HG03469 (cell line): Measurements from ENCODE around the gene SLC20A1.
A peak's percentile ranks its signal among the peaks of the same experiment; 100 is the strongest.

Experiments
- ATAC-seq: cut with Tn5 transposase; IDR thresholded peaks from one replicate; pipeline ENCODE4 v1.9.1; 2021; ENCODE audit warnings: mild to moderate bottlenecking, moderate library complexity, moderate number of reproducible peaks; ENCODE audit not compliant: unreplicated experiment

The SLC20A1 gene

GRCh38 chr2:112674229-112674628 lies 28.5 kb downstream of the SLC20A1 start:
- no peak for ATAC-seq

GRCh38 chr2:112679484-112679883 lies 33.7 kb downstream of the SLC20A1 start:
- no peak for ATAC-seq

GRCh38 chr2:112680666-112681101 lies 34.9 kb downstream of the SLC20A1 start:
- no peak for ATAC-seq

DNA sequence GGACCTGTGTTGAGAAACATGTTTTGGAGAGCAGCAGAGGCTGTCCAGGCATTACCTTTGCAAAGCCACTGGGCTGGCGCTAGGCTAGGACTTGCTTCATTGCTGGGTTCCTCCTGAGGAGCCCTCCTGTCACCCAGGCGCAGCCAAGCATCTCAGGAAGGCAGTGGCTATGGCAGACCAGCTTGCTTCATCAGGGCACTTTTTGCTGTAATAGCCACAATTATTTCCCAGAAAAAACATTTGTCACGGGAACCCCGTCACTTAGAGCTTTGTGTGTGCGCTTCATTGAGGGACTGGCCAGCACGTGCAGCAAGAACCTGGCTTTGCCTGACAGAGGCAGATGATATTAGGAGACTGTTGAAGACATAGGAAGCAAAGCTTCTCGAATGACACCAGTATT lies 36.4 kb downstream of the SLC20A1 start:
- no peak for ATAC-seq

DNA sequence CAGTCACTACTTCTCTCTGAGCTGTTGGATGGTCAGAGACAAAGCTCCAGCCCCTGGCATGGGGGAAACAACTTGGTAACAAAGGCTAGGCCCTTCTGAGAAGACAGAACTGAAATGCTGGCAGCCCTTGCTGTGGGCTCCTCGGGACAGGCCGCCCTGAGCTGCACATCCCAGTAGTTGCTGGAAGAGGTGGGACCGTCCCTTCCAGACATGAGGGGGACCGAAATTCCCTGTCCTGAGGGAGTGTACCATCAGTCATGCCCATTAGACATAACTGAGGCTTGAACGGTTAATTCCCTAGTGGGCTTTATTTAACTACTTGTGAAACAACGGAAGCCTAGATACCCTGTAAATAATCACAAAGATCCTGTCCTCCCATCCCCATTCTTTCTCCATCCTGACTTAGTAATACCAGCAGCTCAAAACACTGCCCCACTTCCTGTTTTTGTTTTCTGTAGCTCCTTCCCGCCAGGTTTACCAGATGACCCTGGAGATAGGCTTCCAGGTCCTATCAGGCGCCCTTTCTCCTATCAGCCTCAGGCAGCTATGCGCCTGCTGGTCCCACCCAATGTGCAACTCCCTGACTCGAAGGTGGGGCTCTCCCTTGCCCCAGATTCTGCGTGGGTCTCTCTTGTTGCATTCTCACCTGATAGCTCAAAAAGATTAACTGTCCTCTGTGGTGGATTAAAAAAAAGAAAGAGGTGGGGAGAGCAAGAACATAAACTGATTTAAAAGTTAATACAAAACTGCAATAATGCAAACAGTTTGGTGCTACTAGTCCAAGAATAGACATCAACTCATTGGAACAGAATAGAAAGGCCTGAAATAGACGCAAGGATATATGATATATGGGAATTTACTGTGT lies 38.0 kb downstream of the SLC20A1 start:
- ATAC-seq: no peak

DNA sequence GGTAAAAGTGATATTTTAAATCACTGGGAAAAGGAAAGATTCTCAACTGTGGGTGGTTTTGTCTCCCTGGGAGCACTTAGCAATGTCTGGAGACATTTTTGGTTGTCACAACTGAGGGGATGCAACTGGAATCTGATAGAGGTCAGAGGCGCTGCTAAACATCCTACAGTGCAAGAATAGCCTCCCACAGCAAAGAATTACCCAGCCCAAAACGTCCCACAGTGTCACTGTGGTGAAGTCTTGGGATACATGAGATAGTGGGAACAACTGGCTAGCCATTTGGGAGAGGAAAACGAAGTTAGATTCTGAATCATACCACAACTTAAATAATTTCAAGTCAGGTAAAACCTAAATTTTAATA lies 38.7 kb downstream of the SLC20A1 start:
- ATAC-seq: no peak

DNA sequence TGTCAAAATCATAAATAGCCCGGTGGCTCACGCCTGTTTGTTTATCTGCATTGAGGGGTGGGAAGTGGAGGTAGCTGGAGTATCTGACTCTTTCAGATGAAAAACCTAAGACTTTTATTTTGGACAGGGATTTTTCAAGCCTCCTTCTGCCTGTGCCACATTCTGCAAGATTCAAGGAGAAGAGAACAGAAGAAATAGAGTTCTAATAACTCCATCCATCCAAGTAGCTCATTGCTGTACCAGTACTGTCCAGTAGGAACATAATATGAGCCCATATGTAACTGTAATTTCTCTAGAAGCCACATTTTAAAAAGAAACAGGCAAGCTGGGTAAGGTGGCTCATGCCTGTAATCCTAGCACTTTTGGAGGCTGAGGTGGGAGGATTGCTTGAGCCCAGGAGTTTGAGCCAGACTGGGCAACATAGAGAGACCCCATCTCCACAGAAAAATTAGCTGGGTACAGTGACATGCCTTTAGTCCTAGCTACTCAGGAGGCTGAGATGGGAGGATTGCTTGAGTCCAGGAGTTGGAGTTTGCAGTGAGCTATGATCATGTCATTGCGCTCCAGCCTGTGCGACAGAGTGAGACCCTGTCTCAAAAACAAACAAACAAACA lies 39.6 kb downstream of the SLC20A1 start:
- ATAC-seq: no peak

DNA sequence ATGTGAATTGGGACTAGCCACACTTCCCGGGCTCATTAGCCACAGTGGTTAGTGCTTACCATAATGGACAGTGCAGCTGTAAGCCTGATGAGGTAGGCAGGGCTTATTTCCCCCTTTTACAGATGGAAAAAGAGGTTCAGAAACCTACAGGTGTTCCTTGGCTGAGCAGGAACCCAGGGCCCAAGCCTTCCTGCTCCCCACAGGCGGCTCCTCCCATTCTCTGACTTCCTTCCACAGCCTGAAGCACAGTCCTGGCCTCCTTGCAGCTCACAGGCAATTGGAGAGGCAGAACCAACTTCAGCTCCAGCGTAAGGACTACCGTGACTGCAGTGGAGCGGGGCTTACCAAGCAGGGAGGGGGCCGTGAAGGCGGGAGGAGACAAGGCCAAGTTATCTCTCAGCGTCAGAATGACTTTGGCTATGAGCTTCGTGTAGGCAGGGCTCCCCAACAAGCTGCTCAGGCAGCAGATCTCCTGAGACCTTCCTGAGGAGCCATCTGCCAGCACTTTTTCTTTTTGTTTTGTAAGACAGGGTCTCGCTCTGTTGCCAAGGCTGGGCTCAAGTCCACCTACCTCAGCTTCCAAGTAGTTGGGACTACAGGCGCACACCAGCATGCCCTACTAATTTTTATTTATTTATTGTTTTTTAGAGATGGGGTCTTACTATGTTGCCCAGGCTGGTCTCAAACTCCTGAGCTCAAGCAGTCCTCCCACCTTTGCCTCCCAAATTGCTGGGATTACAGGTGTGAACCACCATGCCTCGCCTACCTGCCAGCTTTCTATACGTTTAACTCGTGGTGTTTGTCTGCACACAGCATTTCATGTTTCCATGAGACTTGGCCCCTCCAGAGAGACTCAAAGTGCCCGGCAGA lies 40.8 kb downstream of the SLC20A1 start:
- ATAC-seq: no peak

DNA sequence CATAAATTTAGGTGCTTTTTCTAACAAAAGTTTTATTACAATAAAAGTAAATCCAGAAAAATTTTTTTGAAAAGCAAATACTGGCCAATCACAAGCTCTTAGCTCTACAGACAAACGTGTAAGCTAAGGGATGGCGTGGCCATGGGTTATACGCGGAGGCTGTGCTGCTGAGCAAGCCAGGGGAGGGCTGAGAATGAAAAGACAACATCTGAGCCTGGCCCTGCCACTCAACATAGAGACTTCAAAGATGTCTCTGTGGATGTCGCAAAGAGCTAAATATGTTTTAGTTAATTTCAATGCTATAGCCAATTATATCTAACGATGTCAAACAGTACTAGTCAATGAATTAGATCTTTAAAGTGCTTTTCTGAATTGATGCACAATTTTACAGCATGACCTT lies 41.8 kb downstream of the SLC20A1 start:
- ATAC-seq: no peak

GRCh38 chr2:112688086-112688880 lies 42.5 kb downstream of the SLC20A1 start:
- no peak for ATAC-seq

DNA sequence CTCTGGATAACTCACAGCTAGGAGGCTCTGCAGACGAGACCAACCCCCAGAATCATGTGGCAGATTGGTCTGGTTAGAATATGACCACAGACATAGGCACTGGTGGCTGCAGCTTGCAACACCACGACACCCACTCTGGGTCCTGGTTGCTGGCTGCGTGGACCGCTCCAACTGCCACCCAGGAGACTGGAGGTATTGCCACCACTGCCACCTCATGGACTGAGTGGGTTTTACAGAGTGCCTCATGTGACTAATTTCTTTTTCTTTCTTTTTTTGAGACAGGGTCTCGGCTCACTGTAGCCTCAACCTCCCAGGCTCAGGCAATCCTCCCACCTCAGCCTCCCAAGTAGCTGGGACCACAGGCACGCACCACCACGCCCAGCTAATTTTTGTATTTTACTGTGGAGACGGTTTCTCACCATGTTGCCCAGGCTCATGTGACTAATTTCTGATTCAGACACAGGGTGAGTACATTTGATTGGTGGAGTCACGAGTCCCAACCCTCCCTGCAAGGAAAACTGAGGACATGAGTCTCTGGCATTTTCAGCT lies 45.2 kb downstream of the SLC20A1 start:
- no peak for ATAC-seq

DNA sequence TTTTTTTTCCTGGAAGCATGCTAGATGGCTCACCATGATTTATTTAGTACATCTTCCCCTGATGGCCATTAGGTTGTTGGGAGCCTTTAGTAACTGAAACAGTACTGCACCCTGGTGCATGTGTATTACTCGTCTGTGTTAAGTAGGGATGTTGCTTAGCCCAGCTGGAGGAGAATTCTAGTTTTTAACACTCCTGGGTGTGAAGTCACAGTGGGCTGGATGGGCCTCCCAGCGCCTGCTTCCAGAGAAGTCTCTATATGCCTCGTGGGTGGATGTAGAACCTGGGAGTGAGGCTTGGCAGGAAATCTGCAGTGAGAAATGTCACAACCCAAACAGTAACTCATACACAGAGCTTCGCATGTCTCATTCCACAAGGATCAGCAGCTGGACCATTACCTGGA lies 46.1 kb downstream of the SLC20A1 start:
- no peak for ATAC-seq

DNA sequence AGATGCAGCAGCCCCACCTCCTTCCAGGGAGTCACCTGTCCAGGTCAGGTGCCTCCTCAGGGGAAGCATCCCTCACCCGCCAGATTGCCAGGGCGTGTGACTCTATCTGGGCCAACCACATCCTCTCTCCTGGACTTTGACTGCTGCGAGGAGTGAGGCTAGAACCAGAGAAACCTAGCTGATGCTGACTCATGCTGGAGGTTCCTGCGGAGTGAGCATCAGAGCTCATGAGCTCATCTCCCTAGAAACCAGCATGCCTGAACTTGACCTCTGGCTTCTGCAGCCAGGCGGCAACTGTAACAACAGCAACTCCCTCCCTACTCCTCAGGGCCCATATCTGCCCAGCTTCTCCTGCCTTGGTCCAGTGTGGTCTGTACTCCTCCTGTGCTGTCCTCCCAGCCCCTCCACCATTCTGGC lies 46.8 kb downstream of the SLC20A1 start:
- ATAC-seq: peak; percentile 77

DNA sequence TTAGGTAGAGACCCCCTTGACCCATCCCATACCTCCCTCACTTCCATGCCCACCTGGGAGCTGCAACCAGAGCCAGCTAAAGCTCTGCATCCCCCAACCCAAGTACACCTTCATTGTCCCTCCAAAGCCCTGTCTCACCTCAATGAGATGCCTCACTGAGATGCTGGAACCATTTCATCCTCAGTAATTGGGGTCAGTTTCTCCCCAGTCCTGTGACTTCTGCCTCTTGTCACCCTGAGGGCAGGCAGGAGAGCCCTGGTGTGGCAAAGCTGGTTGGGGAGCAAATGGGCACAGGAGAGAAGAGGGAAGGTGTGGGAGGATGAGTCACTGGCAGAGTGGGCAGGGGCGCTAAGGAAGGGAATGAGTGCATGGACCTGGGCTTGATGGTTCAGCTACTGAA lies 47.2 kb downstream of the SLC20A1 start:
- ATAC-seq: no peak

DNA sequence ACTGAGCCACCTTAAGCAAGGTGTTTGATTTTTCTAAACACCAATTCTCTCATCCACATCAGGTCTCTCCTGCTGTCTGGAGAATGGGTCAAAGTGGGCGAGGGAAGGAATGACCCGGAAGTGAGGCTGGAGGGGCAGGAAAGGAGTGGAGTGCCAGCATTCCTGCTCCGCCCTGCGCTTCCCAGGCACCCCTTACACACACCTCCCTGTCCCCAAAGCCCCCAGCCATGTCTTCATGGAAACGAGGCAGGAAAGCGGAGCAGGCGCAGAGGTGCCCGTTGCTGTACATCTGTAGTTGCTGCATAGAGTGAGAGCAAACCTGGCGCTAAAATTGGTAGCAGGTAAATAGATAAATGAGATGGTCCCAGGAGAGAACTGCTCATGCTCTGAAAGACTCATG lies 47.9 kb downstream of the SLC20A1 start:
- ATAC-seq: no peak

DNA sequence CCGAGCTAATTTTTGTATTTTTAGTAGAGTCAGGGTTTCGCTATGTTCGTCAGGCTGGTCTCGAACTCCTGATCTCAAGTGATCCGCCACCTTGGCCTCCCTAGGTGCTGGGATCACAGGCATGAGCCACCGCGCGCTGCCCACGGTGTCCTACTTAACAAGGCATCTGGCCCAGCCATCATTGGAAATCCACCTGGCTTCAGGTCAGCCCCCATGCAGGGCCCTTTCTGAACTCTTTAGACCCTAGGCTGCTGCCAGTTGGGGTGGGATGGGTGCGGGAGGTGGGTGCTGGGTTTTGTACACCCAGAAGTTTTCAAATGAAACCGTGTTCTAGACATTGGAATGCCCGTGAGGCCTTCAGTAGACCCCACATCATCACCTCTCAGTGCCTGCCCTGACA lies 48.4 kb downstream of the SLC20A1 start:
- no peak for ATAC-seq

GRCh38 chr2:112698834-112699515 lies 53.2 kb downstream of the SLC20A1 start:
- no peak for ATAC-seq

DNA sequence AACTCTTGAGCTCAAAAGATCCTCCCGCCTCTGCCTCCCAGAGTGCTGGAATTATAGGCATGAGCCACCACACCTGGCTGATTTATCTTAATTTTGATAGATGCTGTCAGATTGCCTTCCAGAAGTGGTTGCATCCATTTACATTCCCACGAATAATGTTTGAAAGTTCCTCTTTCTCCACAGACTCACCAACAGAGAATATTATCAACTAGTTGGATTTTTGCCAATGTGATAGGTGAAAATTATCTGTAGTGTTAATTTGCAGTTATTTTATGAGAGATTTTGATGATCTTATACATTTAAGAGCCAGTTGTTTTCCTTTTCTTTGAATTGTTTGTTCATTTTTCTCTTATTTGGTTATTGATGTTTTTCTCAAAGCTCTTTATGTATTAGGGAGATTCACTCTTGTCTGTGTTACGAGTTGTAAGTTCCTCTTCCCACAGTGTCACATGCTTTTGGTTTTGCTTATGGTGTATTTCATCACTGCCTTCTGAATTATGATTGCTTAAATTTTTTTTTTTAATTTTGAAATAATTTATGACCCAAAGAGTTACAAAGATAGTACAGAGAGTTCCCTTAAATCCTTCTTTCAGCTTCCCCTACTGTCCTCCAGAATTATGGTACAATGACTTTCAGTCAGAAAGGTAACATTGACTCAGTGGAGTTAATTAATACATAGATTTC lies 54.4 kb downstream of the SLC20A1 start:
- ATAC-seq: no peak

GRCh38 chr2:112701052-112701451 lies 55.3 kb downstream of the SLC20A1 start:
- no peak for ATAC-seq
